GM21423 (cell line): ENCODE data around the gene DIO3.
"Not testable (repeated sequence)": the region's sequence is repeated elsewhere in the genome, so short reads cannot be mapped to it uniquely, and the experiment has no call there.

Source experiments
- ATAC-seq: cut with Tn5 transposase; IDR thresholded peaks from one replicate; pipeline ENCODE4 v1.9.1; 2021; ENCODE audit warnings: mild to moderate bottlenecking, moderate library complexity; ENCODE audit not compliant: unreplicated experiment

The DIO3 gene

DNA sequence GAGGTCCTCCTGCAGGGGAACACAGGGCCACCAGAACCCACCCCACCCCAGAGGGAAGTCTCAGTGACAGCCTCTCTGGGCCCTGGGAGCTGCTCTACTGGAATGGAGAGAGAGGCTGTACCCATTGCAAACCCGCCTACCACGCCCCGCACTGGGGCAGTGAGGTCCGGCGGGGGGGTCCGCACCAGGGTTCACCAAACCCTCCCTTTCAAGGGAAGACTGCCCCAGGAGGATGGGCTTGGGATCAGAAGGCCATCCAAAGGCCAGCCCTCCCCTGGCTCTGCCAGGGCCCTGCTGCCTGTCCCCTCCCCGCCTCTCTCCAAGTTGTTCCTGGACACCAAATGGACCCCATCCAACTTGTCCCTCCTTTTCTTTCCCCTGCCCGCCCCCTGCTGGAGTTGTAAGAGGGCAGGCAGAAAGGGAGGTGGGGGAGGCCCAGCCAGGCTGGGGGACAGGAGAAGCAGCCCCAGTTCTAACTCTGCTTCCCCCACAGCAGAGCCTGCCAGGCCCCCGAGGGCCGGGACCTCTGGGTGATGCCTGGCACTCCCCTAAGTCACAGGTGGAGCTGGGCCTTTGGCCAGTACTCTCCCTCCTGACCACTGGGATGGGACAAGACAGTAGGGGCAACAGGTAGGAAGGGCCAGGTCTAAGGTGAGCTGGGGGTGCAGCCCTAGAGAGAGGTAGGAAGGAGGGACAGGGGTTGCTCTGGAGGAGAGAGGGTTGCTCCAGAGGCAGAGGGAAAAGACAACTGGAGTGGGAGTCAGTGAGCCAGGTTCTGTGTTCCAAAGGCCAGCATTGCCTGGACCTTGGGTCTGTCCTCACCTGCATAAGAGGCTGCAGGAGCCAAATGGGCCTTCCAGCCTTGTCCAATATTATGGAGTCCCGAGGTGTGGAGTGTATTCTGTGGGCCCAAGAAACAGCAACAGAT lies 3.2 kb upstream of the DIO3 start:
- no peak for ATAC-seq

DNA sequence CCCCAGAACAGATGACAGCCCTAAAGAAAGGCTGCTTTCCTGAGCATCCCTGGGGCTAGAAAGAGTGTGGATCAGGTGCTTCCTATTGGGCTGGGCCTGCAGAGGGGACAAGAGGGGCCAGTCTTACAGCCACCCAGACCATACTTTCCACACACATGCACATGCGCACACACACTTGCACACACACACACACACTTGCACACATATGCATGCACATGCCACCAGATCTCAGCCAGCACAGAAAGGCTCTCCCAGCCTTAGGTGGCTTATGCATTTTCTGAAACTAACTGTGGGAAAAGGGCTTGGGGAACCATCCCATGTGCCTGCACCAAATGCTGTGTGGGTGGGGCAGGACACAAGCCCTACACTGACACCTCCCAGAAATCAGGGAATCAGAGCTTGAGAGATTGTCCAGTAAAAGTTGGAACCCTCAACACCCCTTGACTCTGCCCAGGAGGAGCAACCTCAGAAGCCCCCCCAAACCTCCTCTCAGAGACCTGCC lies 2.5 kb upstream of the DIO3 start:
- ATAC-seq, result no peak

DNA sequence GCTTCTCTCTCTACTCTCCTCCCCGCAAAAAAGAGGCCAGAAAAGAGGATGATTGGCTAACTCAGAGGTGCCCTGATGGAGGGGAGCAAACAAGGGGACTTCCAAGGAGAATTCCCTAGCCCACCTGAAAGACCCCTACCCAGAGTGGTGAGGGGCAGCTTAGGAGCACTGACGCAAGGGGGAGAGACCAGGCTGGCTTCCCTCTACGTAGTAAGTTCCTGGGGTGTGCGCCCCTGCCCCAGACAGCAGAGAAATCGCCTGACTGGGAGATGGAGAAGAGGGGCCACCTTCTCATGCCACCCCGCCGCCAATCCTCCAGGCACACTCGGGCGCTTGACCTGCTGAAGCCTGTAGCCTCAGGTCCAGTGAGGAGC lies 2.1 kb upstream of the DIO3 start:
- ATAC-seq, result no peak

DNA sequence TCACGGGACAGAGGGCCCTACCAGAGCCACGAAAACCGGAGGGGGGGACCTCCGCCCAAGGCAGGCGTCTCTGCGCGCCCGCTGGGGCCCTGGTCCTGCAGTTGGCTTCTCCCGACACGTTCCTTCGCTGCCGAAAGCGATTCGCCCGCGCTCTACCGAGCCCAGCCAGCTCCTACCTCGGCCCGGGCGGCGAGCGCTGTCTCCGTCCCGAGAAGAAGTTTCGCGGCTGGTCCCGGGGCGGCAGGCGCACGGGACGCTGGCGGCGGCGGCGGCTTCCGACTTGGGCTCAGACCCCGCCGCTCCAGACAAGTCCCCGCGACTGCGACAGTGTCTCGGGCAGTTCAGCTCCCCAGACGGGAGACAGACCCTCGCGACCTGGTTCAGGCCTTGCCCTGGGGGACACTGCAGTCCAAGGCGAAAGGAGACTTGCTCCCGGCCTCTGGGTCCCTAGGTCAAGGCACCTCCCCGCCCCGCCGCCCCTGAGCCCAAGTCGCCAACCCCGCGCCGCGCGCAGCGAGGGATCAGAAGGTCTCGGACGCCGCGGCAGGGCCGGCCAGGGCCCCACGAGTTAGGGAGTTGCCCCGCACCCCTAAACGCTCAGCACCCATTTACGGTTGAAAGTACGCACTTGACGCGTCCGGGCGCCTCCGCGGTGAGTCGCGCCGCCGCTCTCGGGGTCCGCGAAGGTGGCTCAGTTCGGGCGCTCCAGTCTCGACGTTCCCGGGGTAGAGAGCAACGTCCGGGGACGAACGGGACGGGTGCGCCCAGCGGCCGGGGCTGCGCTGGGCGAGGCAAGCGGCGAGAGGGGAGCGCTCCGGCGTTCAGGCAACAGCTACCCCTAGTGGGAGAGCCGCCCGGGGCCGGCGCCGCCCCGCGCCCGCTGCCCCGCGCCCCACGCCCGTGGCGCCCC lies 1.4 kb upstream of the DIO3 start:
- ATAC-seq, result no peak

DNA sequence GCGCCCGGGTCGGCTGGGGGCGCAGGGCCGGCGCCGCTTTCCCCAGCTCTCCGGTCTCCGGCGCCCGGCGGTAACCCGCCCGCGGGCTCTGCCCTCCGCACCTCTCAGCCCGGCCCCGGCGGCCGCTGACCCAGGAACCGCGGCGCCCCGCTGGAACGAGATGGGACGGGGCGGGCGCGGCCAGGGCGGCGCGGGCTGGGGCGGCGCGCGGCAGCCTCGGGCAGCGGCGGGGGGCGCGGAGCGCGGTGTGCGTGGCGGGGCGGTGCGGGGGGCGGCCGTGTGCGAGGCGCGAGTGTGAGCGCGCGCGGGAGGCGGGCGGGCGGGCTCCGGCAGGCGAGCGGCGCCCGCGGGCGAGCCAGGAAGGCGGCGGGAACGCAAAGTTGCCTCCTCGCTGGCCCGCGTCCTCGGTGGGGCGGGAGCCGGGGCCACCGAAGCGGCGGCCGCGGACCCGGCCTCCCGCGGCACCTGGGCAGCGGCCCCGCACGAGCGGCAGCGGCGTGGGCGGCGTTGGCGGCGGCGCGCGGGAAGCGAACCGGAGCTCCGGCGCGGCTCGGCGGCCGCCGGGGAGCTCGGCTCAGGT lies 671 bp upstream of the DIO3 start:
- no peak for ATAC-seq

DNA sequence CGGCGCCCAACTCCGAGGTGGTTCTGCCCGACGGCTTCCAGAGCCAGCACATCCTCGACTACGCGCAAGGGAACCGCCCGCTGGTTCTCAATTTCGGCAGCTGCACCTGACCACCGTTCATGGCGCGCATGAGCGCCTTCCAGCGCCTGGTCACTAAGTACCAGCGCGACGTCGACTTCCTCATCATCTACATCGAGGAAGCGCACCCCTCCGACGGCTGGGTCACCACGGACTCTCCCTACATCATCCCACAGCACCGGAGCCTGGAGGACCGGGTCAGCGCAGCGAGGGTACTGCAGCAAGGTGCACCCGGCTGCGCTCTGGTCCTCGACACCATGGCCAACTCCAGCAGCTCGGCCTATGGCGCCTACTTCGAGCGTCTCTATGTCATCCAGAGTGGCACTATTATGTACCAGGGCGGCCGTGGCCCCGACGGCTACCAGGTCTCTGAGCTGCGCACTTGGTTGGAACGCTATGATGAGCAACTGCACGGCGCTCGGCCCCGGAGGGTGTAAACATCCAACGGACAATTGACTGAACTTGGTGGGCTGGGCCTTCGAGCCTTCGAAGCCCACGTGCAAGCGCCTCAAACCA lies 699 bp downstream of the DIO3 start:
- no peak for ATAC-seq

DNA sequence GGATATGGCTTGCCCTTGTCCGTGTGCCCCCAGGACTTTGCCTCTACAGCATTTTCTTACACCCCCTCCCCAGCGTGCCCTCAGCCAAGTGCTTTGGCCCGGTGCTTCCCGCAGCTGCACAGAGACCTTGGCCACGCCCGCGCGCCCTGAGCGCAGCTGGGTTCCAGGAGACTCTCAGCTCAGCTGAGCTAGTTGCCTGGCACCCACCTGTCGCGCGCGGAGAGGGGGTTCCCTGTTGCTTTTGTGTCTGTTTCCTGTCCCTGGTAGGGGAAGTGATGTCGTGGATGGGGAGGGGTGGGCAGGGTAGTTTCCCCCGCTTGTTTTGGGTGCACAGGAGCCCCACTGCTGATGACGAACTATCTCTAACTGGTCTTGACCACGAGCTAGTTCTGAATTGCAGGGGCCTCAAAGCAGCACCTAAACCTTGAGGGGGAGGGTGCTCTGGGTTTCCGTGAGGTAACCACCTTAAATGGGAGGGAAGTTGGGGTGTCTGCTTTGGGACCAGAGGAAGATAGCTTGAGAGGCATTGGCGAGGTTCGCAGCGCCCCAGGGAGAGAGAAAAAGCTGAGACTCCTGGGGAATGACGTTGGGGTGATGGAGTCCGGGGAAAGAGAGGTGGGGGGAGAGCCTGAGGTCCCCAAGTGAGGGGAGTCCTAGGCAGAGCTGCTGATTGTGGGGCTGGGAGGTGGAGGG lies 1.5 kb downstream of the DIO3 start:
- no peak for ATAC-seq

DNA sequence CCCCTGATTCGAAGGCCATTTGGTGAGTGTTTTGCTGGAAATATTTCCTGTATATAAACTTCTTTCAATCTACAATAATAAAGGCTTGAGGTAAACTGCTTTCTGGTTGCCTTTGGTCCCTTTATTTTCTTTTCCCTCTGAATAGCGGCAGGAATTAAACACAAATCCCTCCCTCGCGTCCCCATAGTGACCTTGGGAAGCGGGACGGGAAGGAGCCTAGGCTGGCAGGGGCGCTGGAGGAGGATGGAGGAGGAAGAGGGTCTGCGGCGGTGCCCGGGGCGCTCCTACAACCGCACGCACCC lies 2.0 kb downstream of the DIO3 start:
- ATAC-seq, result no peak

DNA sequence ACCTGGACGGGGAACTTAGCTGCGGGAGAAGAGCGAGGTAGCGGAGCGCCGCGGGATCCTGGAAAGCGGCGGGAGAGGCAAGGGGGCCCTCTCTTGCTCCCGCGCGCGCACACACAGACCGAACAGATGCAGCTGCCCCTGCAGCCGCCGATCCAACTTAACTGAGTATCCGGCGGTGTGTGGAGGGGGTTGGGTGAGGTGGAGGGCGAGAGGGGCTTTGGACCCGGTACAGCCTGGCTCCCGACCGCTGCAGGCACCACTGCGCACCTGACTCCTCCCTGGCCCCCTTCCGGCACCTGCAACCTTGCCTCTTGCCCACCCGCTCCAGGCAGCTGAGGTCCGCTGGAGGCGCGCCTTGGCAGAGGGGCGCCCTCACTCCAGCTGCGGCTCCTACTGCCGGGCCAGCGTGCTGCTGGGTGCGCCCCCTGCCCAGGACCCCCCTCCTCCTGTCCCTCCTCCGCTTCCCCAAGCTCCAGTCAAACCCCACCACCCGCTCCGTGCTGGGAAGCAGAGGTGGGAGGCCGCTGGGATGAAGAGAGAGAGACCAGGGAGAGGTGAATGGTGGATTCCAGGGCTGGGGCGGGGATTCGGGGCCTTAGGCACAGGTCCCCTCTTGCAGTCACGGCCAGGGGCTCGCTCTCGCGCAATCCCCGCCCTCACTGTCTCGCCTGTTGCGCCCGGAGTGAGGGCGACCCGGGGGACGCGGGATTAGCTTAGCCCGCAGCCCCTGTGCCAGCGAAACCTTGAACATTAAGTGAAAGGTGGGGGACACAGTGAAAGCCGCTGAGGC lies 2.6 kb downstream of the DIO3 start:
- ATAC-seq, result no peak

DNA sequence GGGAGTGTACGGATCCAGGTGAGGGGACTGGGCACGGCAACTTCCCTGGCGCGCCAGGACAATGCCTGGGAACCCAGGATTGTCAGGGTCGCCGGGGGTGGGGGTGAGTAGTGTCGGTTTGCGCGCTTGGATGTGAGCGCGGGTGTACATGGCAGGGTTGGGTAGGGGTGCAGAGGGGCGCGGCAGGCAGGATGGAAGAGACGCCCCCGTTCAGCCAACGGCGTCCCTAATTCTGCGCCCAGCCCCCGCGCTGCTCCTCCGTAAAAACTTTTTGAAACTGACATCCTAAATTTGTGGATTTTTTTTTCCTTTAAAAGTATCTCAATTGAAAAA lies 3.1 kb downstream of the DIO3 start:
- ATAC-seq, result no peak

DNA sequence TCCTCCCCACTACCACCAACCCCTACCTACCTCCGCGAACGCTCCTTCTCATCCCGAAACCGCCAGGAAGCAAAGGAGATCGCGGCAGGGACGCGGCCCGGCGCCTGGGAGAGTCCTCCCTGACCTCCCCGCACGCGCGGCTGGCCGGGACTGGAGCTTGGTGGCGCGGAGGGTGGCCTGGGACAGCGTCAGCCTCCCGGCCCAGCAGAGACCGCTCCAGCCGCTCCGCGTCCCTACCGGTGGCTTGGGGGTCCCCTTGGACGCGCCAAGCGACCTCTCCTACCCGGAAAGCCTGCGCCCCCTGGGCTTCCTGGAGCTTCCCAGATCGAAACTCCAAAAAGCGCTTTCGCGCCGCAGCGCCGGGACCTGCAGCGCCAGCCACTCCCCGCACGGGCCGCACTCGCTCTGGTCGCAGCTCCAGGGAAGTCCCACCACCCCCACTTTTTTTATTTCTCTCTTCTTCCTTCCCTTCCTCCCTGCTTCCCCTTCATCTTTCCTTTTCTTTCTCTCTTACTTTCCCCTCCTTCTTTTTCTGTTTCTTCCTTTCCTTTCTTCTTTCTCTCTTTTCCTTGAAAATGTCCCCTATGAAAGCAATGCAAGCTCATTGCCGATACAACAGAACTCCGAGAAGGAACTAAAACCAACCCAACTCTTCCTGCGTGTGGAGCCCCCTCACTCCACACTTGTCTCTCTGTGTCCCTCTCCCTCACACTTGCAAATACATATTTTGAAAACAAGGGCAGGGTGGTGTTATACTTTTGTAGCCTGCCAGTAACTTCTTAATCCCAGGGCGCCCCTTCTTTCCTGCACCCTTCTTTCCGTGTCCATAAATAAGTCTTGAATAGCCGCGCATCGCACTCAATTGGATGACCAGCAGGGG lies 3.8 kb downstream of the DIO3 start:
- no peak for ATAC-seq

DNA sequence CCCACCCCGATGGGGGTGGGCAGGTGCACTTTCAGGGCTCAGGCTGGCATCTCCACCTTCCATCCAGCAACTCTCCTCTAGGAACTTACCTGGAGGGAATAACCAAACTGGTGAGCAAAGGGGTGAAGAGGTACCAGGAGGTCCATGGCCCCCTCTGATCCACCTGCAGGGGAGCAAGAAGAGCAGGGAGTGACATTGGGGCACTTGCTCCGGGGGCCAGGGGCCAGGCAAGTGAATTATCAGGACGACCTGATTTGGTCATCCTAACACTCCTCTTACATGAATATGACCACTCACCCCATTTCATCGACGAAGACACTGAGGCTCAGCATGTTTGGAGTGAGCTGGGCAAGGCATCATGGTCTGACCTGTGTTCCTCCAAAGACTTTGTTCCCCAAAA lies 6.0 kb downstream of the DIO3 start:
- ATAC-seq, result no peak

DNA sequence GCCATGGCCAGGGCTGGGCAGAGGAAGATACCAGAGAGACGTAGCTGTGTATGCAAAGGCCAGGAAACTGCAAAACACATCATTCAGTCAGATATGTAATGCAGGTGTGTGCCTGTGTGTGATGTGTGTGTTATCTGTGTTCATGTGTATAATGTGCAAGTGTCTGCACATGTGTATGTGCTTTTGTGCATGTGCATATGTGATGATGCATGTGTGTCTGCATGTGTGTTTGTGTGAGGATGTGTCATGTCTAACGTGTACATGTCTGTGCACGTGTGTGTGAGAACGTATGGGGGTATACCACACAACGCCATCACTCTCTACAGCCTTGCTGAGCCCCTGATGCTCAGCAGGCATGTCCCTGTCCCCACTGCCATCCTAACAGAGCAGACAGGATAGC lies 9.7 kb downstream of the DIO3 start:
- no peak for ATAC-seq

DNA sequence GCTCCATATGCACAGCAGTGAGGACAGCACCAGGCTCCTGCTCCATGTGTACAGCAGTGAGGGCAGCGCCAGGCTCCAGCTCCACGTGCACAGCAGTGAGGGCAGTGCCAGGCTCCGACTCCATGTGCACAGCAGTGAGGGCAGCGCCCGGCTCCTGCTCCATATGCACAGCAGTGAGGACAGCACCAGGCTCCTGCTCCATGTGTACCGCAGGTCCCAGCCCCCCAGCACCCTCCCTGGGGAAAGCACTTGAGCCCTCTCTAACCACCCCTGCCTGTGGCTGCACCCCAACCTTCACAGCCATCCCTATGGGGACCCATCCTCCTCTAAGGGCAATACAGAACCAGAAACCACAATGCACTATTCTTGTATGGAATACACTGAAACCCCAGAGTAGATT lies 11.2 kb downstream of the DIO3 start:
- not testable (repeated sequence) for ATAC-seq

DNA sequence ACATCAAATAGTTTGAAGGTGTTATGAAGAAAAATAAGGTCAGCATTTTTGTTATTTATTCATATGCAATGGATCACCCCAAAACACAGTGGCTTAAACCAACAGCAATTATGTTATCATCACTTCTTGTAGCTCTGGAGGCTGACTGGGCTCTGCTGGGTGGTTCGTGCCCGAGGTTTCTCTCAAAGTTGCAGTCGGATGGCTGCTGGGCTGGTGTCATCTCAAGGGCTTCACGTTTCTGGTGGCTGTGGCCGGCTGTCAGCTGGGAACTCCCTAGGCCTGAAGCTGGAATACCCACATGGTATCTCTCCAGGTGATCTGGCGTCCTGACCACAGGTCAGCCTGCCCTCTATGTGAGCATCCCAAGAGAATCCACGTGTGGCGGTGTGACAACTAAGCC lies 12.0 kb downstream of the DIO3 start:
- ATAC-seq, result no peak

DNA sequence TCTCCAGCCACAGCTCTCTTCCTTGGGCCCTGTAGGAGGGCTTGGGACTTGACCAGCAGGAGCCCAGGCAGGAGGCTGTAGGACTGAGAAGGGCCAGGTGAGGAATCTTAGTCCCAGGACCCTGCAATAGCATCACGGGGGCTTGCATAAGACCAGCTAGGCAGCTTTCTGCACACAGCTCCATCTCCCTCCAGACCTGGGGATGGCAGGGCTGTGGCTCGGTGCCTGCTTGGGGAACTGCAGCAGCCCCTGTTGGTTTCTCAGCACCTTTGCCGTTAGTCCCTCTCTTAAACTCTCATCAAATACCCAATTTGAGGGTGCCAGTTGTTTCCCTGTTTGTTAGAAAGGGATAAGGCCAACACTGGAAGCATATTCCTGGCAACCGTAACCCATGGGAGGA lies 14.3 kb downstream of the DIO3 start:
- ATAC-seq, result no peak

DNA sequence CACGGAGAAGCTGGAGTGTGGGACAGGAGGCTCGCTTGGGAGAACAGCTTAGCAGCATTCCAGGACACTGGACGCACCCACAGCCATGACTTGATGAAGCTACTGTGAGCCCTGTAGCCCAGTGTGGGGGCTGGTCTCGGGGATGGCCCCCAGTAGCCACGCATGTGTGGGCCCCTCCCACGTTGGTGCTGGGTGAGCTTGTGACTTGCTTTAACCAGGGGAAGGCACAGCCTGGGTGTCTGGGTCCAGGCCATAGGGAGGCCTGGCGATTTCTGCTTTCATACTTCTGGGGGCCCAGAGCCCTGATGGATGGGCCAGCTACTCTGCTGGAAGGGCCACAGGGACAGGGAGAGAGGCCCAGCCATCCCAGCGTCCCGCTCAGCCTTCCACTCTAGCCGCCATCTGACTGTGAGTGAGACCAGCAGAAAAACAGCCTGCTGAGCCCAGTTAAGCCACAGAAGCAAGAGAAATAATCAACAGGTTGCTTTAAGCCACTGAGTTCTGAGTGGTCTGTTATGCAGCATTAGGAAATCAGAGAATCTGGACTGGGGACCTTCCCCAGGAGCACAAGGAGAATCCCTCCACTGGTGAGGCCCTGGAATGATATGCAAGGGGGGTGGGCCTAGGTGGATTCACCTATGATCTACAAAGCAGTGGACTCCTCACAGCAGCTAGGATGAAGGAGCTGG lies 16.1 kb downstream of the DIO3 start:
- ATAC-seq, result no peak

DNA sequence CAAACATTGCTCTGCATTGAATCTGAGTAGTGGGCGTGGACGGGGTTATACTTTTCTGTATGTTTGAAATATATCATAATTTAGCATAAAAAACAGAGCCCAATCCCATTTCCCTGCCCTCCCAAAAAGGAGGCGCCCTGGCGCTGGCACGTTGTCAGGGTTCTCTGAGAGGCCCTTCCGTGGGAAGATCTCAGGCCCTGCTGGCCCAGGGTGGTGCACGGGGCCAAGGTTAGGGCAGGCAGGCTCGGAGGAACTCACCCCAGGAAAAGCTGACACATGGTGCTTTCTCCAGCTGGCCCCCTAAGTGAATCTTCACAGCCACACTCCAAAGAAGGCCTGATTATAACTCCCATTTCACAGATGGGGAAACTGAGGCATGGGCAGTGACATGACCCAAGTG lies 17.2 kb downstream of the DIO3 start:
- no peak for ATAC-seq
